Naive B cell (primary cell): ENCODE measurements around the gene ANKMY1. TPM values are rescaled to one million over a fixed set of nuclear protein-coding genes. Genes with fewer than 3 reads are reported as not detected.

ENCODE experiments used
- ATAC-seq, 2 donors: fragments of 150-1000 bp; cut with Tn5 transposase; 2 replicates each; pipeline ENCODE4 v1.10.0; 2021; ENCODE audit warnings: low read depth in 2 of 2, mild to moderate bottlenecking in 2 of 2, moderate library complexity in 2 of 2
- DNase-seq: peaks from one replicate; pipeline ENCODE4 v3.0.0; 2022
- H3K27ac Mint-ChIP-seq, 6 donors: one replicate each; pipeline ENCODE4 v1.8.0; 2020 to 2022; ENCODE audit warnings: mild to moderate bottlenecking in 6 of 6, mixed read lengths in 6 of 6, moderate library complexity in 5 of 6, inconsistent platforms in 2 of 6
- H3K27me3 Mint-ChIP-seq, 3 donors: one replicate each; pipeline ENCODE4 v1.8.0; 2021 to 2022; ENCODE audit warnings: mixed read lengths in 3 of 3, mild to moderate bottlenecking in 1 of 3
- H3K36me3 Mint-ChIP-seq, 2 donors: one replicate each; pipeline ENCODE4 v1.8.0; 2020 to 2022; ENCODE audit warnings: mixed read lengths in 2 of 2, inconsistent platforms in 1 of 2, mild to moderate bottlenecking in 1 of 2
- H3K4me1 Mint-ChIP-seq, 3 donors: one replicate each; pipeline ENCODE4 v1.8.0; 2020 to 2022; ENCODE audit warnings: mixed read lengths in 3 of 3, inconsistent platforms in 1 of 3, mild to moderate bottlenecking in 1 of 3, moderate library complexity in 1 of 3
- H3K4me3 Mint-ChIP-seq, 8 donors: one replicate each; pipeline ENCODE4 v1.8.0; 2020 to 2022; ENCODE audit warnings: mild to moderate bottlenecking in 8 of 8, mixed read lengths in 8 of 8, moderate library complexity in 8 of 8, inconsistent platforms in 2 of 8
- H3K9me3 Mint-ChIP-seq, 7 donors: one replicate each; pipeline ENCODE4 v1.8.0; 2020 to 2022; ENCODE audit warnings: mixed read lengths in 7 of 7, mild to moderate bottlenecking in 5 of 7, inconsistent platforms in 2 of 7, moderate library complexity in 1 of 7
- polyA plus RNA-seq, 6 donors: library from polyadenylated mRNA; unstranded; fragments of 300-500 nt; fragmentation: Illumina TruSeq; gene quantifications; one replicate each; pipeline ENCODE4 v1.2.3, GENCODE V29; 2021; ENCODE audit warnings: low read depth in 6 of 6

Gene ANKMY1, protein sequence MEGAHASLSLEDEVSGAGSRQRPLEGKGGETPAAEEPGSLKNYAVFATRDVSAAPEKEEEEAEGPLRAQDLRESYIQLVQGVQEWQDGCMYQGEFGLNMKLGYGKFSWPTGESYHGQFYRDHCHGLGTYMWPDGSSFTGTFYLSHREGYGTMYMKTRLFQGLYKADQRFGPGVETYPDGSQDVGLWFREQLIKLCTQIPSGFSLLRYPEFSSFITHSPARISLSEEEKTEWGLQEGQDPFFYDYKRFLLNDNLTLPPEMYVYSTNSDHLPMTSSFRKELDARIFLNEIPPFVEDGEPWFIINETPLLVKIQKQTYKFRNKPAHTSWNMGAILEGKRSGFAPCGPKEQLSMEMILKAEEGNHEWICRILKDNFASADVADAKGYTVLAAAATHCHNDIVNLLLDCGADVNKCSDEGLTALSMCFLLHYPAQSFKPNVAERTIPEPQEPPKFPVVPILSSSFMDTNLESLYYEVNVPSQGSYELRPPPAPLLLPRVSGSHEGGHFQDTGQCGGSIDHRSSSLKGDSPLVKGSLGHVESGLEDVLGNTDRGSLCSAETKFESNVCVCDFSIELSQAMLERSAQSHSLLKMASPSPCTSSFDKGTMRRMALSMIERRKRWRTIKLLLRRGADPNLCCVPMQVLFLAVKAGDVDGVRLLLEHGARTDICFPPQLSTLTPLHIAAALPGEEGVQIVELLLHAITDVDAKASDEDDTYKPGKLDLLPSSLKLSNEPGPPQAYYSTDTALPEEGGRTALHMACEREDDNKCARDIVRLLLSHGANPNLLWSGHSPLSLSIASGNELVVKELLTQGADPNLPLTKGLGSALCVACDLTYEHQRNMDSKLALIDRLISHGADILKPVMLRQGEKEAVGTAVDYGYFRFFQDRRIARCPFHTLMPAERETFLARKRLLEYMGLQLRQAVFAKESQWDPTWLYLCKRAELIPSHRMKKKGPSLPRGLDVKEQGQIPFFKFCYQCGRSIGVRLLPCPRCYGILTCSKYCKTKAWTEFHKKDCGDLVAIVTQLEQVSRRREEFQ
- polyA plus RNA-seq, result 10 to 100 TPM in 2 of 6 donors, 1 to 10 TPM in 4; 5.8 to 21.1 (median 8.9) TPM

DNA sequence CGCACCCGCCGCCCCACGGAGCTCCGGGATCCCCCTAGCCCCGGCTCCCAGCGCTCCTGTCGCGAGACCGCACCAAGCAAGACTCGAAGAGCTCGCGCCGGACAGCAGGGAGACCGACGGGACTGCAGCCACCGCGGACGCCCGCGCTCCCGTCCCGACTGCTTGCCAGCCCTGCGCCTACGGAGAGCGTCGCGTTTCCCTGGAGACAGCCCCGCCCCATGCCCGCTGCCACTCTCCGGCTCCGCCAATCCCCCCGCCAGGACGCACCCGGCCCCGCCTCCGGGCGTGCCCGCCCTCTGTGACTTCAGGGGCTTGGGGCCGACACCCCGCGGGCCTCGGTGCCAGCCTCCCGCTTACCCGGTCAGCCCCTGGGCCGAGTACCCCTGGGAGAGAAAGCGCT is at the start of gene ANKMY1:
Gene ANKMY1 (minus strand): TSS at position 181 of the 400 bp plus-strand sequence. CDS start 653 bp downstream, outside the sequence.
- H3K4me3 Mint-ChIP-seq, result peak within 1 kb of the TSS; percentile 65 to 88 (median 76)
- peaks cover 0 to 3% (median 0%) of the 10 kb centered on the region in 3 donors for H3K27me3 Mint-ChIP-seq
- H3K9me3 Mint-ChIP-seq, result no peaks in the 10 kb centered on the region
- H3K4me1 Mint-ChIP-seq, result peaks cover 45 to 61% (median 46%) of the 10 kb centered on the region in 3 donors
- no peaks in the 10 kb centered on the region for H3K36me3 Mint-ChIP-seq
- ATAC-seq, result no peak
- H3K27ac Mint-ChIP-seq, result peak within 1 kb of the TSS; percentile 51 to 93 (median 74)
- DNase-seq, result peak; percentile 39

DNA sequence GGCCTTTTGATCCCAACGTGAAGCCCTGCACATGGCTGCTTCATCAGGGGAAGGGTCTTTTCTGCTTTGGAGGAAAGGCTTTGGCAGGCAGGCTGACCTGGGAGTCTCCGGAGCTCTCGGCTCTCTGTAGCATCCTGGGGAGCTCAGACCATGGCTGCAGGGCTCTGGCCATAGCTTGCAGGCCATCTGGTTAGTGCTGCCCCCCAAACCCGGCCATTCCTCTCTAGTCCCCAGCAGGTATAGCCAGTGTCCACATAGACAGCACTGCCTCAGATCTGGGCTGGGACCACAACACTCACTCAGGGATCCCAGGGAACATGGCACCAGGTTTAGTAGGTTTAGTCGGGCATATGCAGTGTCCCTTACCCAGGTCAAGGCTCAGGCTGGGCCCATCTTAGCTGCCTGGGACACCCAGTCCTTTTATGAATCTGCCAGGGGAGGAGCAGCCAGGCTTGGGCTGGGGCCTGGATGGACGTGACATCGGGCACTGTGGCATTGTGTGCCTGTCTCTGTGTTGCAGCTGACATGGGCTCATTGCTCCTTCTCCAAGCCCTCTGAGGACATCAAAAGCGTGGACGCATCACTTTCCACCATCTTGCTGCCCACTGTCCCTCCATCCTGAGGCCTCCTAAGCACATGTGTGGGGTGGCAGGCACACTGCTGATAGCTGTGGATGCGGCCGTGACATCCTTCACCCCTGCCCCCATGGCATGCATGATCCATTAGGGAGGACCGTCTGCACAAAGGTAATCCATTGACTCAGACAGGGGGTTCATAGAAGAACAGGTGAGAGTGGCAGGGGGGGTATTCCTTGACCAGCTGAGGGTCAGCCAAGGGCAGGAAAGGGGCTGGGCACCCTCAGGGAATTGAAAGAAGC is 48.3 kb upstream of the ANKMY1 start:
- H3K27ac Mint-ChIP-seq, result no peak overlapping the region

DNA sequence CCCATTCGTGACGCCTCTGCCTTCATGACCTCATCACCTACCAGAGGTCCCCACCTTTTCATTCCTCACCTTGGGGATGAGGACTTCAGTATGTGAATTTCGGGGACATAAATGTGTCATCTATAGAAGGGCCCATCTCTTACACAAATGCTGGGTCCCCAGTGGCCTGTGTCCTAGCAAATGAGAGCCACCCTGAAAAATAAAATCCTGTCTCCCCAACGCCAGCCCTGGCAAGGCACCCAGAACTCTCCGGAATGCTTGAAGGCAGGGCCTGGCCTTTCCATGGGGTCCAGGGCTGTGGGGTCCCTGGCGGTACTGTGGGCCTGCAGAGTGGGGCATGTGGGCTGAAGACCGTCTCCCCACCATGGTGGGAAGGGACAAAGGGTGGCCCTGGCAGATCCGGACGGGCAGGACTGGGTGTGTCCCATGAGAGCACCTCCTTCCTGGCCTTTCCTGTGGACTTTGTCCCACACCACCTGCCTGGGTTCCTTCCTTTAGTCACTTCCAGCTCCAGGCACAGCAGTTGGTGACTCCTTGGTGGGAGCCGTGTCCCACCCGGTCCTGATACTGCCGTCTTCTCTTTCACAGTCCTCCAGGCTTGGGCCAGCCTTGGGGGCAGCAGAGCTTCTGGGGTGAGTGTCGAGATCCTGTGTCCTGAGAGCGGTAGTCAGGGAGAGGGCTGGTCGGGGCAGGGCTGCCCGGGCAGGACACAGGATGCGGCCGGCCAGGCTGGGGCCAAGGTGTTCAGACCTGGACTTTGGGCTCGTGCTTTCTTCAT is 47.3 kb upstream of the ANKMY1 start:
- DNase-seq (no peak), ATAC-seq (no peak)
- H3K4me3 Mint-ChIP-seq, result peak overlapping the region in 1 of 8 donors; percentile 9
- H3K4me1 Mint-ChIP-seq, result peaks cover 0 to 4% (median 0%) of the 10 kb centered on the region in 3 donors
- H3K27me3 Mint-ChIP-seq, result no peaks in the 10 kb centered on the region
- no peaks in the 10 kb centered on the region for H3K9me3 Mint-ChIP-seq
- H3K27ac Mint-ChIP-seq, result no peak overlapping the region
- no peaks in the 10 kb centered on the region for H3K36me3 Mint-ChIP-seq

More for the DNA sequence above, 48.3 kb upstream of the ANKMY1 start:
- Mint-ChIP-seq H3K36me3 (peaks cover 0 to under 1% of the 10 kb centered on the region in 2 donors), H3K27me3 (no peaks in the 10 kb centered on the region), H3K9me3 (no peaks in the 10 kb centered on the region), H3K4me3 (no peak overlapping the region), H3K4me1 (peaks cover 0 to 4% (median 0%) of the 10 kb centered on the region in 3 donors)
- DNase-seq (no peak), ATAC-seq (no peak)

DNA sequence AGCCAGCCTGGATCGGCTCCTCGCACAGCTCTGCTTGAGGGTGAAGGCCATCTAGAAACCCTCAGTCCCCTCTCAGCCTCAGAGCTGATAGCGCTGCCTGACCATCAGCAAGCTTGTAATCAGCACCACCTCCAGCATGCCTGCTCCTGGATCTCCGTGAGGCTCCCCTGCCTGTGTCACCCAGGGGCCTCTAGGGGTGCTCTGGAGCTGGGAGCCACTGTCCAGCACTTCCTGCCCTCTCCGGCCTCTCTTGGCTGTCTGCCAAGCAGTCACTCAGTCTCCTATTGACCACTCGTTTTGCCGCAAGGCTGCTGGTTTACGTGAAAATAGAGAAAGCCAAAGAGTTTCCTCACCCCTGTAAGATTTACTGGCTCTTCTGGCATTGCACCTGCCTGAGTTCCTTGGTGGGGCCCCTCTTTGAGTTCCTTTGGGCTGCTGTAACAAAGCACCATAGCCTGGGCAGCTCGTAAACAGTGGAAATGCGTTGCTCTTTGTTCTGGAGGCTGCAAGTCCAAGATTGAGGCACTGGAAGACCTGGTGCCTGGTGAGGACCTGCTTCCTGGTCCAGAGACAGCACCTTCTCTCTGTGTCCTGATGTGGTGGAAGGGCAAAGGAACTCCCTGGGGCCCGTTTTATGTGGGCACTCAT is 46.6 kb upstream of the ANKMY1 start:
- no peak overlapping the region for H3K27ac Mint-ChIP-seq

DNA sequence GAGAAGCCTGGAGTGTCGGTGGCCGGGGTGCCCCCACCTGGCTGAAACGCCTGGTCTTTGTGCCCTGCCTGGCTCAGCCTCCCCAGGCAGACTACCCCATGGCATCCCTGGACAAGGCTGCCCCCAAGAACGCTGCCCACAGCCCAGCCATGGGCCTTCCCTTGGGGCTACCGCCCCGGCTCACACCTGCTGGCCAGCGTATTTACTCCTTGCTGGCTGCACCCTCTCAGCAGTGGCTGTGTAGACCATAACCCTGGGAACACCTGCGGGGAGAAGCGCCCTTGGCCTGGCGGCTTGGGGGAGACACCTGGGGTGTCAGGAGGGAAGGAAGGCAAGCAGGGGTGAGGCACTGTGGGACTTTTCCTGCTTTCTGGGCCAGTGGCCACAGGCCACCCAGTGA is 46.1 kb upstream of the ANKMY1 start:
- no peak for DNase-seq
- Mint-ChIP-seq H3K4me1 (peaks cover 0 to 4% (median 0%) of the 10 kb centered on the region in 3 donors), H3K4me3 (no peak overlapping the region), H3K27ac (no peak overlapping the region), H3K36me3 (no peaks in the 10 kb centered on the region), H3K27me3 (no peaks in the 10 kb centered on the region), H3K9me3 (no peaks in the 10 kb centered on the region)
- ATAC-seq, result no peak

More for the DNA sequence above, 46.6 kb upstream of the ANKMY1 start:
- ATAC-seq, result no peak
- no peak for DNase-seq
- H3K36me3 Mint-ChIP-seq, result no peaks in the 10 kb centered on the region
- H3K9me3 Mint-ChIP-seq, result no peaks in the 10 kb centered on the region
- peaks cover 0 to 4% (median 0%) of the 10 kb centered on the region in 3 donors for H3K4me1 Mint-ChIP-seq
- H3K4me3 Mint-ChIP-seq, result peak overlapping the region in 1 of 8 donors; percentile 9
- H3K27me3 Mint-ChIP-seq, result no peaks in the 10 kb centered on the region

DNA sequence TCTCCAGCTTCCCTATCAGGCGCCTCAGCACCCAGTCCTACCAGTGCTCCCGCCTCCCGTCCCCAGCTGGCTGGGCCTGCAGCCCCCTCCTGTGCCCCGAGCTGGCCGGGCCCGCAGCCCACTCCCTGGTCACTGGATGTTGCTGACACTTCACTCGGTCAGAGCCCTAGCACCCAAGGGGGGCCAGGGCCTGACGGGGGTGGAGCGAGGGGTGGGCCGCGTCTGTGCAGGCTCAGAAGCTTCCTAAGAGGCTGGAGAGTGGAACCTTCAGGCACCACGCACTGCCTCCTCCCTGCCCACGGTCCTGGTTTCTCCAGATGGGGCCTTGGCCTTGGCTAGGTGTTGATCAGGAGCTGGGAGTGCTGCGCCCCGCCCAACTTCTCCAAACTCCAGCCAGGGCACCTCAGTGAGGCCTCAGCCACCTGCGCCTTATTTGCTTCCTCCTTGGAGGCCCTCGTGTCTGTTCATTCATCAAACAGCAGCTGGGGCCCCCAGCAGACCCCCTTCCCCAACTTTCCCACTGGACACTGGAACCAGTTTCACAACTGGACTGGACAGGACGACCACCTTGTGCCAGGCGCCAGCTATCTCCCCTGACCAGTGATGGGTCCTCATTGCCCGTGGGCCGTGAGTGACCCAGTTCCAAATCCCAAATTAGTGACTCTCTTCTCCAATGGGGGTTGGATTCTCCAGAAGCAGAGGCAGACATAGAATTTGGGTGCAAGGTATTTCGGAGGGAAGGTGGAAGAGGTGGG is 45.5 kb upstream of the ANKMY1 start:
- no peak overlapping the region for H3K27ac Mint-ChIP-seq

DNA sequence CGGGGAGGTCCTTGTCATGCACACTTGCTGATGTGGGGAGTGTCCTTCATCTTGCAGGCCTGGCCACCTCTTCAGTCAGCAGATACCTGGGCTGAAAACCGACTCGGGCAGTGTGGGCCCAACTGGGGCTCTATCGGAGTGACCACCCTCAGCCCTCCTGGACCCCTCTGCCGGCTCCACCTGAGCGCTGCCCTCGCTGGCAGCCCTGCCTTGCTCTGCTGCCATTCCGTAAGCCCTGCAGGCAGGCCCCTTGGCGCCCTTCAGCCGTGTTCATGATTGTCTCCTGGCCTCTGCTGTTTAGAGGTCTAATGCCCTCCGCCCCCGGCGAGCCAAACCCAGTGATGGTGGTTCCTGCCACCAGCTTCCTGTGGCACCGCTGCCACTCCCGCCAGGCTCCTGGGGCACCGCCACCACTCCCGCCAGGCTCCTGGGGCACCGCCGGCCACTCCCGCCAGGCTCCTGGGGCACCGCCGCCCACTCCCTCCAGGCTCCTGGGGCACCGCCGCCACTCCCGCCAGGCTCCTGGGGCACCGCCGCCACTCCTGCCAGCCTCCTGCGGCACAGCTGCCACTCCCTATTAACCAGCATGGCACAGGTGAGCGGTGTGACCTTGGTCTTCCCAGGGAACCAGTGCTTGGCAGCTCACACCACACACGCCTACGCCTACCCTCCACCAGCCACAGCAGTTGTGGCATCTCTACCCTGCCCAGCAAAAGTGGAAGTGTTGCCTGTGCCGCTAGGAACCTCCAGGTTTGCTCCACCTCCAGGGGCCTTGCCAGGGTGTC is 44.7 kb upstream of the ANKMY1 start:
- H3K36me3 Mint-ChIP-seq, result no peaks in the 10 kb centered on the region
- H3K27ac Mint-ChIP-seq, result no peak overlapping the region
- no peak for ATAC-seq
- no peaks in the 10 kb centered on the region for H3K27me3 Mint-ChIP-seq
- no peak overlapping the region for H3K4me3 Mint-ChIP-seq
- no peak for DNase-seq
- no peaks in the 10 kb centered on the region for H3K9me3 Mint-ChIP-seq
- peaks cover 0 to 4% (median 0%) of the 10 kb centered on the region in 3 donors for H3K4me1 Mint-ChIP-seq

More for the DNA sequence above, 45.5 kb upstream of the ANKMY1 start:
- H3K27me3 Mint-ChIP-seq, result no peaks in the 10 kb centered on the region
- H3K4me1 Mint-ChIP-seq, result peaks cover 0 to 4% (median 0%) of the 10 kb centered on the region in 3 donors
- H3K9me3 Mint-ChIP-seq, result no peaks in the 10 kb centered on the region
- no peak overlapping the region for H3K4me3 Mint-ChIP-seq
- H3K36me3 Mint-ChIP-seq, result no peaks in the 10 kb centered on the region
- DNase-seq (no peak), ATAC-seq (no peak)

DNA sequence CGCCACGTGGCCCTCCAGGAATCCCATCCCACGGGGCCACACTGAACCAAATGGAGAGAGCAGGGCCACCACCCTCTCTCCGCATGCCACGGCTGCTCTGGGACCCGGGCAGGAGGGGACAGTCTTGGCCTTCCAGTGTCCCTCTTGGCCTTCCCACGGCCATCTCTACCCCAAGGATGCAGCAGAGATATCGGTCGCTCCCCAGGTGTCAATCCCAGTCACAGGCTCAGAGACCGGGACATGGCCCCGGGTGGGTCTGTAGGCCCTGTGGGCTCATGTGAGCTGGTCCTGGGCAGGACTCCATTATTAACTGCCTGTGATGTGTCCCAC is 44.0 kb upstream of the ANKMY1 start:
- peaks cover 0 to 2% (median 0%) of the 10 kb centered on the region in 3 donors for H3K4me1 Mint-ChIP-seq
- H3K4me3 Mint-ChIP-seq, result no peak overlapping the region
- no peaks in the 10 kb centered on the region for H3K9me3 Mint-ChIP-seq
- DNase-seq, result no peak
- H3K27ac Mint-ChIP-seq, result peak overlapping the region in 1 of 6 donors; percentile 61
- ATAC-seq, result no peak
- H3K27me3 Mint-ChIP-seq, result no peaks in the 10 kb centered on the region
- no peaks in the 10 kb centered on the region for H3K36me3 Mint-ChIP-seq

DNA sequence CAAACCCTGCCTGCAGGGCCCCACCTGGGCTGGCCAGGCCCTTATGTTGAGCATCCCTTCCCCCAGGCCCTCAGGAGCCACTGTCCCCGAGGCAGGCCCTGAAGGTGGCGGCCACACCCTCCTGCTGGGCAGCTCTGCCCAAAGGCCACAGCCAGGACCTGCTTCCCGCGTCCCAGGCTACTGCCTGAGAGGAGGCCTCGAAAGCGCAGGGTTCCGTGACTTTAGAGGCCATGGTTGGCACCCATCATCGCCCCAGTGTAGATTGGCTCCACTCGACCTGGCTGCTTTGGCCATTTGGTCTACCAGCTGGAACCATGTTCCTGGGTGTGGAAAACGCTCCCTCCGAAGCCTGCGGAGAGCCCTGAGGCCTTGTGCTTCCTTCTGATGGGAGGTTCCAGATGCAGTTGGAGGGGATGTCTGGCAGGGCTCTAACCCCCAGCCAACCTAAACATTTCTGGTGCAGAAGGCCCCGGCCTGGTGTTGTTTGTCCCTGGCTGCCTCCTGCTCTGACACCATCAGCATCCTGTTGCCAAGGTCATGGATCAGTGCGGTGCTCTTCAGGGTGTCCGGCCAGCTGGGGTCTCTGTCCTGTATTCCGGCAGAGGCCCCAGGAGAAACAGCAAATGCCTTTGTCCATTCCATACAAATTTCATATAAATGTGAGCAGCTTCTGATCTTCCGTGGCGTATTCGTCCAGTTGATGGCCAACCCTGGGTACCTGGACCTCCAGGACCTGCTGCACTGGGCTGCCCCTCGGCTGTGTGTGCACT is 43.5 kb upstream of the ANKMY1 start:
- Mint-ChIP-seq H3K36me3 (no peaks in the 10 kb centered on the region), H3K4me3 (no peak overlapping the region), H3K4me1 (no peaks in the 10 kb centered on the region), H3K27me3 (no peaks in the 10 kb centered on the region), H3K9me3 (no peaks in the 10 kb centered on the region), H3K27ac (peak overlapping the region in 1 of 6 donors; percentile 60)
- DNase-seq, result no peak
- no peak for ATAC-seq

DNA sequence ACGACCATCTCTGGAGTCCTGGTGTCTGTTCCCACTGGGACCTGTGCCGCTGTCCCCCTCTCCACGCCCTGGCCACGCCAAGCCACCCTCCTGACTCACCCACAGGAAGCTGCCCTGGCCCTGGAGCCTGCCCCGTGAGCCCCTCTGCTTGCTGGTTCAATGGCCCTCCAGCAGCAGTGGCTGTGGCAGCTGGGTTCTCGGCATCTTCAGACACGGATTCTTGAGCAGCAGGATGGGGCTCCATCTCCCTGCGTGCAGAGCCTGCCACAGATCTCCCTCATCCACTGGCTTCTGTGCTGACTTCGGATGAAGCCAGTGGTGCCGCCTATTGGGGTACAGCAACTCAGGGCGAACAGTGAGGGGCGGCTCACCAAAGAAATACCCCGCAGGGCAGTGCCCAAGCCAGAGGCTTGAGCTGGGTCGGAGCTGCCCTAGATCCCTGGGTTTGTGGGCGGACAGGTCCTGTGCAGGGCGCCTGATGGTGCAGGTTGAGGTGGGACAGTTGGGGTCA is 42.7 kb upstream of the ANKMY1 start:
- no peaks in the 10 kb centered on the region for H3K27me3 Mint-ChIP-seq
- H3K36me3 Mint-ChIP-seq, result no peaks in the 10 kb centered on the region
- no peaks in the 10 kb centered on the region for H3K9me3 Mint-ChIP-seq
- H3K27ac Mint-ChIP-seq, result no peak overlapping the region
- no peaks in the 10 kb centered on the region for H3K4me1 Mint-ChIP-seq
- peak overlapping the region in 1 of 8 donors; percentile 70 for H3K4me3 Mint-ChIP-seq
- no peak for ATAC-seq
- no peak for DNase-seq
